K562 (cell line): ENCODE data around the gene TXNRD1. TPM values are rescaled to one million over a fixed set of nuclear protein-coding genes. Genes with fewer than 3 reads are reported as not detected.

Source experiments
- ATAC-seq: fragments of 200-7000 bp; cut with Tn5 transposase; 3 replicates; pipeline ENCODE4 v1.9.1; 2020; ENCODE audit warnings: moderate library complexity
- BruUV-seq: library from RNA; stranded (reverse); fragments of 400-500 nt; replicated peaks from 2 replicates; lab custom pipeline; 2021; lab: Mats Ljungman, UMichigan
- CTCF ChIA-PET: fragments of 300-600 bp; formaldehyde crosslinking; extraction: SDS; loops from one replicate; lab custom pipeline; 2021; ENCODE audit warnings: low intra/inter-chr PET ratio; lab: Yijun Ruan, JAX
- POLR2A ChIA-PET: fragments of 300-600, 350-650 bp; sonication (Branson Sonifier 250); formaldehyde crosslinking; extraction: SDS; loops from one replicate; lab custom pipeline; 2021; ENCODE audit warnings: antibody characterized with exemption, inconsistent platforms; lab: Yijun Ruan, JAX
- DNase-seq, 4 experiments: peaks; one replicate each; pipeline versions ENCODE4 v3.0.0 to v3.0.0-alpha.2; 2011 to 2018; ENCODE audit warnings: low spot score in 3 of 4, mixed read lengths in 3 of 4; ENCODE audit errors: extremely low read depth in 1 of 4
- FAIRE-seq: peaks from 2 replicates; lab custom pipeline; 2011; peaks lifted over from hg19 to GRCh38; lab: Jason Lieb, UNC
- H2AFZ ChIP-seq: 2 replicates; pipeline ENCODE4 v1.6.0; 2011; ENCODE audit warnings: low read depth, low read length, control low read depth, inconsistent platforms
- H3K27ac ChIP-seq: fragments of 200-600 bp; 3 replicates; pipeline ENCODE4 v1.8.0; 2011; ENCODE audit warnings: low read depth, mild to moderate bottlenecking, control low read depth, inconsistent platforms, low read length, moderate library complexity, mixed read lengths; ENCODE audit errors: extremely low read depth
- H3K27me3 ChIP-seq, 2 experiments: fragments of 300-600 bp in 1 of 2; 2 replicates in 1 of 2; 3 replicates in 1 of 2; pipeline versions ENCODE4 v1.6.0 to v1.8.0; 2011; ENCODE audit warnings: inconsistent platforms in 2 of 2, low read length in 2 of 2, mild to moderate bottlenecking in 1 of 2, mixed read lengths in 1 of 2, moderate library complexity in 1 of 2; ENCODE audit not compliant: control insufficient read depth in 2 of 2, insufficient read depth in 2 of 2
- H3K36me3 ChIP-seq: fragments of 300-600 bp; 3 replicates; pipeline ENCODE4 v1.8.0; 2011; ENCODE audit warnings: mild to moderate bottlenecking, low read length, inconsistent platforms; ENCODE audit not compliant: control insufficient read depth, insufficient read depth
- H3K4me1 ChIP-seq, 2 experiments: fragments of 200-600 bp in 1 of 2; replicated peaks in 1 of 2; 2 replicates in 1 of 2; 3 replicates in 1 of 2; pipeline versions ENCODE4 v1.5.1 to v1.8.0; 2011; ENCODE audit warnings: inconsistent platforms in 2 of 2, low read length in 2 of 2, mild to moderate bottlenecking in 1 of 2, mixed read lengths in 1 of 2, moderate library complexity in 1 of 2; ENCODE audit not compliant: control insufficient read depth in 2 of 2, insufficient read depth in 2 of 2
- H3K4me2 ChIP-seq: 2 replicates; pipeline ENCODE4 v1.6.1; 2011; ENCODE audit warnings: low read length, control low read depth, inconsistent platforms, mixed read lengths; ENCODE audit not compliant: insufficient read depth
- H3K4me3 ChIP-seq: fragments of 200-600 bp; sonication (generic), shearing (Covaris generic); 2 replicates; pipeline ENCODE4 v1.5.1; 2016; ENCODE audit warnings: control low read depth, inconsistent platforms
- H3K79me2 ChIP-seq: fragments of 200-600 bp; 3 replicates; pipeline ENCODE4 v1.8.0; 2011; ENCODE audit warnings: low read length, inconsistent platforms; ENCODE audit not compliant: control insufficient read depth, insufficient read depth
- H3K9ac ChIP-seq, 2 experiments: 2 replicates each; pipeline versions ENCODE4 v1.6.0 to v1.6.1; 2011; ENCODE audit warnings: low read depth in 2 of 2, low read length in 2 of 2, control low read depth in 1 of 2, inconsistent platforms in 1 of 2, mild to moderate bottlenecking in 1 of 2, mixed read lengths in 1 of 2; ENCODE audit not compliant: insufficient read depth in 1 of 2
- H3K9me1 ChIP-seq: one replicate; pipeline ENCODE4 v1.6.0; 2011; ENCODE audit warnings: inconsistent platforms, mild to moderate bottlenecking, low read length, moderate library complexity; ENCODE audit not compliant: control insufficient read depth, insufficient read depth
- H3K9me3 ChIP-seq: replicated peaks from 2 replicates; pipeline ENCODE4 v1.5.1; 2011; ENCODE audit warnings: low read depth, low read length, inconsistent platforms; ENCODE audit not compliant: control insufficient read depth, insufficient read depth
- H4K20me1 ChIP-seq: replicated peaks from 2 replicates; pipeline ENCODE4 v1.6.1; 2011; ENCODE audit warnings: low read length, inconsistent platforms, mixed read lengths; ENCODE audit not compliant: control insufficient read depth, insufficient read depth
- MCM5 ChIP-seq: fragments of 450-650 bp; IDR thresholded peaks from 2 replicates; pipeline ENCODE4 v1.6.1; 2016; ENCODE audit warnings: low read depth
- NR2C1 ChIP-seq, 2 experiments: fragments of 450-650 bp; IDR thresholded peaks; 2 replicates each; pipeline ENCODE4 v1.6.1; 2017; ENCODE audit warnings: mild to moderate bottlenecking in 2 of 2, antibody characterized with exemption in 1 of 2, inconsistent platforms in 1 of 2, missing compliant biosample characterization in 1 of 2, missing genetic modification characterization in 1 of 2
- POLR2A ChIP-seq: fragments of 450-650 bp; conservative IDR thresholded peaks from 2 replicates; pipeline ENCODE4 v1.6.1; 2016
- POLR2AphosphoS5 ChIP-seq: IDR thresholded peaks from 2 replicates; pipeline ENCODE4 v1.6.1; 2011; ENCODE audit warnings: mild to moderate bottlenecking, low read depth, low read length, moderate library complexity; ENCODE audit not compliant: control insufficient read depth, insufficient read depth
- POLR2B ChIP-seq: fragments of 450-650 bp; IDR thresholded peaks from 2 replicates; pipeline ENCODE4 v1.6.1; 2018; ENCODE audit warnings: low read depth; ENCODE audit not compliant: partially characterized antibody
- PYGO2 ChIP-seq: fragments of 450-650 bp; IDR thresholded peaks from 2 replicates; pipeline ENCODE4 v1.6.1; 2016; ENCODE audit warnings: mild to moderate bottlenecking, missing genetic modification characterization, moderate library complexity, missing compliant biosample characterization
- ZNF143 ChIP-seq: sonication (generic); formaldehyde crosslinking; IDR thresholded peaks from 2 replicates; pipeline ENCODE4 v1.9.0; 2022; ENCODE audit warnings: mild to moderate bottlenecking, missing genetic modification reagents
- WGBS: fragments of 100-300 bp; shearing (Covaris generic); methylation state at CpG from one replicate; pipeline ENCODE4 v1.1.6; 2016; ENCODE audit warnings: low coverage, mixed read lengths; ENCODE audit not compliant: insufficient coverage; ENCODE audit errors: missing lambda C conversion rate; 5-methylcytosine and 5-hydroxymethylcytosine counted together
- in situ Hi-C: fragments of 300-500 bp; cut with MboI; formaldehyde crosslinking; loops from 4 replicates; pipeline ENCODE4 v1.15.0; 2018; ENCODE audit warnings: inconsistent platforms, mixed read lengths
- intact Hi-C: fragments of 100-400 bp; cut with micrococcal nuclease; formaldehyde crosslinking; loops from 2 replicates; pipeline ENCODE4 v1.14.2; 2022
- polyA plus RNA-seq, 8 experiments: library from polyadenylated mRNA; depleted of rRNA in 4 of 8; stranded (reverse) in 5 of 8; unstranded in 3 of 8; fragments of >200 nt; fragmentation: Nextera tagmentation in 2 of 8; fragmentation: Illumina TruSeq in 1 of 8; extraction: Ambion mirVana in 2 of 8; extraction: Trizol in 1 of 8; gene quantifications; 2 replicates each; pipeline versions ENCODE4 v1.2.1 to v1.2.3, GENCODE V29; 2011 to 2014; ENCODE audit warnings: inconsistent platforms in 1 of 8, missing spikeins in 1 of 8
- total RNA-seq, 7 experiments: library from RNA; depleted of rRNA in 6 of 7; stranded (reverse); fragments of >200 nt in 6 of 7; fragmentation: Illumina TruSeq in 2 of 7; extraction: Trizol in 2 of 7; gene quantifications; 2 replicates each; pipeline versions ENCODE4 v1.2.1 to v1.2.3, GENCODE V29; 2011 to 2021; ENCODE audit warnings: low replicate concordance in 1 of 7

Gene TXNRD1
- total and polyA plus RNA-seq, 9 of the 15 experiments (the other 6 are each of a cell fraction or from before 2014, with no cell fraction given): 107 to 189 (median 146) TPM

DNA sequence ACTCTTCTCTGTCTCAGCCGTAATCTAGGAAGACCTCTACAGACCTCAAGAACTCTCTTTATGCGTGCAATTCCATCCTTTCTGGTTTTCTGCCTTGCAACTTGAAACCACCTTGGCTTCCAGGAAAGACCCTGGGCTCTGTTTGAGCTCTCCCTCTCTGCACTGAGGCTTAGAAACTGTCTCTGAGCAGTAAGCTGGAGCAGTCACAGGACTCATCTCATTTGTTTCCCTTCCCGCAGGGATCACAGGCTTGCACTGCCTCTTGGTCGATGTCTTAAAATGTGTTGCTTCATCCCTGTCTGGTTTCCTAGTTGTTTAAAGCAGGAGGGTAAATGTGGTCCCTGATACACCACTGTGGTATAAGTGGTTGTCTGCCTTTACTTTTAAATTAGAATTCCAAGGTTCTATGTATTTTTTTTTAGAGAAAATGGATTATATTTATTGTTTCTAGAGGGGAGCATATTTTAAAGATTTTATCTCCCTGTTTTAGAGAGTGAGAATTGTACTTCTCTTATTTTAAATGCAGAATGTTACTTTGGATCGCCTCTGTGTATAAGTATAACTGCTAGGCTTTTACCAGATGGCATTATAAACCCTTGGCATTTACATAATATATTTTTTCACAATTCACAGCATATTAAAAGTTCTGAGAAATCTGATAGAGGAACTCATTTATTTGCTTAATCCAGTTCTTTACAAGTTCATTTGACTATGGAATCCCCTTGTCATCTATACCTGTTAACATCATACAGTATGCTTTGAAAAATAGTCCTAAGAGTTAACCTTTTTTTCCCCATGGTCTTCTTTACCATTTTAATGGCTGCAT is 114.3 kb downstream of the TXNRD1 start:
- intact Hi-C loops (no loop called here), in situ Hi-C loops (no loop called here)
- no peak for DNase-seq
- CTCF ChIA-PET: no interaction called here
- POLR2A ChIA-PET: interaction anchor here (0.7 kb wide), 1 partner anchor 11 kb away, joined by 3 read pairs; no protein-coding TSS in a partner anchor
- H3K27ac ChIP-seq: no peak overlapping the region
- peaks cover 87% of the 10 kb centered on the region for H3K36me3 ChIP-seq
- FAIRE-seq: no peak
- no TSS peak for BruUV-seq
- H3K4me2 ChIP-seq: no peak overlapping the region
- H3K4me3 ChIP-seq: no peak overlapping the region
- TF ChIP-seq NR2C1 (IDR thresholded peaks at IDR 0.05): no peak
- no peak for TF ChIP-seq NR2C1 (tag; IDR thresholded peaks at IDR 0.05)
- no peak for TF ChIP-seq ZNF143
- no peak for TF ChIP-seq MCM5
- TF ChIP-seq POLR2B: no peak
- TF ChIP-seq POLR2AphosphoS5: peak; percentile 25; the same call in 1 of the 2 replicates
- TF ChIP-seq PYGO2 (tag): no peak
- TF ChIP-seq POLR2A: 0 out of 2 replicates have a peak, but pooled peaks have one; percentile 16
- no peaks in the 10 kb centered on the region for H3K9me1 ChIP-seq
- H2AFZ ChIP-seq: no peak overlapping the region
- no peaks in the 10 kb centered on the region for H3K79me2 ChIP-seq
- no peaks in the 10 kb centered on the region for H3K4me1 ChIP-seq
- H3K9me3 ChIP-seq: no peaks in the 10 kb centered on the region
- H3K27me3 ChIP-seq: no peaks in the 10 kb centered on the region
- no peaks in the 10 kb centered on the region for H4K20me1 ChIP-seq
- no peak for ATAC-seq
- 92% methylated on average over 5 of the region's 5 CpGs for WGBS
- H3K9ac ChIP-seq: no peak overlapping the region
